HG03457 (cell line): ENCODE results near the gene PDCD1LG2.
"Not testable (repeated sequence)": the region's sequence is repeated elsewhere in the genome, so short reads cannot be mapped to it uniquely, and the experiment has no call there.

ENCODE experiments used
- ATAC-seq: cut with Tn5 transposase; IDR thresholded peaks from one replicate; pipeline ENCODE4 v1.9.1; 2021; ENCODE audit warnings: moderate number of reproducible peaks; ENCODE audit not compliant: unreplicated experiment

The PDCD1LG2 gene

DNA sequence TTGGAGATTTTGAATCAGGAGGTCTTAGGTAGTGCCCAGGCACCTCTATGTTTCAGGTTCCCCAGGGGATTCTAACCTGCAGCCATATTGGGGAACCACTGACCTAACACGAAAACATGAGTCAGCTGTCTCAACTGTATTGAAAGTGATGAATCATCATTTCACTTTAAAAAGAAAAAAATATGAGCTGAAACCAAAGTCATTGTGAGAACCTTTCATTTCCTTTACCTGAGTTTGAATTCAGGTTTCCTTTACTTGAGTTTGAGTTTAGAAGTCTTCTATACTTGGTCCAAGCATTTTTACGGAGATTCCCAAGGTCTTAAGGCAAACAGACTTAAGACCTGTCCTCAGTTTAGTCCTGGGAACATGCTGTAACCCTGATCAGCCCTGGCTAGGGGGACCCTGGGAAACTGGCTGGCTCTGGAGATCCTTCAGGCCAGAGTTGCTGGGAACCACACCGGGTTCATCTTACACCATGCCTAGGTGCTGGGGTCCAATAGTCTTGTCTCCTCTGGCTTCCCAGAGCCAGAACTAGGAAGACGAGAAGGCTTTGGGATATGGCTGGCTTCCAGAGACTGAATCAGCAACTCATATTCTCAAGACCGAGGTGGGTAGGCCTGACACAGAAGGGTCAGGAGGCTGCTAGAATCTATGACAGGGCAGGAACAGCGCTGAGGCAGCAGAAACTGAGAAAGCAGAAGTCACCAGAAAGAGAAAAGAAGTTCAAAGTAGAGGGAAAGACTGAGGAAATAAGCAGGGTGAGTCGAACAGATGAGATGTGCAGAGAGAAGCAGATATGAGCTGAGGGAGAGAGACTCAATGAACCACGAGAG is 16.4 kb upstream of the PDCD1LG2 start:
- ATAC-seq, result peak; percentile 83

- not testable (repeated sequence) for ATAC-seq
These were observed 15.6 kb upstream of the PDCD1LG2 start for GRCh38 chr9:5494765-5495164.

DNA sequence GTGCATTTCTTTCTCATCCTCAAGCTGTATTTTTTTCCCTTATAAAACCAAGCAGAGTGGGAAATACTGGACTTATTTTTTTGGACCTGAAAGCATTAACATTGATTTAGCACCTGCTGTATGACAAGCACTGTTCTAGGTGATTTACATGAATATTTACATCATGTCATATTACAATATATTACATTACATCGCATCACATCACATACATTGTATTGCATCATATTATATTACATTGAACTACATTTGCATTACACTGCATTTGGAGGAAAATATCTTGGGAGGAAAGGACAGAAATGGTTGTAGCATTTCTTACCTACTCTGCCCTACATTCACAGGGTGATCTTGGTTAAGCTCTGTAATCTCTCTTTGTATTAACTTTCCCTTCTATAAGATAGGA is 11.2 kb upstream of the PDCD1LG2 start:
- no peak for ATAC-seq

- ATAC-seq, result no peak
These were observed 10.4 kb upstream of the PDCD1LG2 start for GRCh38 chr9:5499889-5500398.

GRCh38 chr9:5500441-5501235 is 9.7 kb upstream of the PDCD1LG2 start:
- no peak for ATAC-seq

GRCh38 chr9:5502553-5502952 is 7.8 kb upstream of the PDCD1LG2 start:
- ATAC-seq, result no peak

DNA sequence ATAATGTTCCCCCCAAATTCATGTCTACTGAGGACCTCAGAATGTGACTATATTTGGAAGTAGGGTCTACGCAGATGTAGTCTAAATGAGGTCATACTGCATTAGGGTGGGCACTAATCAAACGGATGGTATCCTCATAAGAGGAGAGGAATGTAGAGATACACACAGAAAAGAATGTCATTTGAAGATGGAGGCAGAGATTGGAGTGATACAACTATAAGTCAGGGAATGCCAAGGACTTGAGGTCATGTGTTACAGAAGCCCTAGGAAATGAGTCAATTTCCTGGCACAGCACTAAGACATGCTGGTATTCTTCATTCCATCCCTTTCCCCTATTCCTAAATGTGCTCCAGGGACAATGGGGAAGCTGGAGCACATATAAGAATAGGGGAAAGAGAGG is 758 bp upstream of the PDCD1LG2 start:
- ATAC-seq, result no peak

DNA sequence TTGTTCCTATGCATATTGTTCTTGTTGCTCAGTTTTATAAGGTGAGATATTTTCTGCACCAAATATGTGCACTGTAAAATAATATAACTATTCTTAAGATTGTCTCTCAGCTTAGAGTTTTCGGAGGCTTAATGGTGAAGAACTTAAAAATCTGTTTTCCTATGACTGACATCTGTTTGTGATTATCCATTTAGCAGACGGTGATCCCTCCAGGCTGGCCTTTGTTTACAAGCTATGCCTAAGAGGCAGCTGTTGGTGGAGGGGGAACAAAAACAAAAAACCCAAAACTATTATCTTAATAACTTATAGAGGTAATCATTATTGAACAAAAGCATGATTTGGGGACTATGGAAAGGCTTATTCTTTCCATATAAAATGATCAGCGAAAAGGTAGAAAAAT is 658 bp downstream of the PDCD1LG2 start:
- ATAC-seq, result no peak

DNA sequence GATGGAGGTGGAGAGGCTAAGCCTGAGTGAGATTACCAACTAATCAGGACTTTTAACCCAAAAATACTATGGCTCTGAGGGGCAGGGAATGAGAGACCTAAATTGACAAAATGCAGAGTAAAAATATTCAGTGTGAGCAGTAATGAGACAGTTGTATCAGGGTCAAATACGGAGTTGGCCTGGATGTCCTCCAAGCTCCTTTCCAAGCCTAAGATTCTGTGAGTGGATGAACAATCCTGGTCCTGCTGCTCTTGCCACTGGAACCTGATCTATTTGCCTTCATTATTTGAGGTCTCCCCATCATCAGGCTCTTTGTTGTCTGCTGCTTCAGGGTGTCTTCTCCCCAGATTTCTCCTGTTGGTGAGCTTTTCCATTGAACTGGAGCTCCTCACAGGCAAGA is 1.1 kb downstream of the PDCD1LG2 start:
- ATAC-seq, result no peak

DNA sequence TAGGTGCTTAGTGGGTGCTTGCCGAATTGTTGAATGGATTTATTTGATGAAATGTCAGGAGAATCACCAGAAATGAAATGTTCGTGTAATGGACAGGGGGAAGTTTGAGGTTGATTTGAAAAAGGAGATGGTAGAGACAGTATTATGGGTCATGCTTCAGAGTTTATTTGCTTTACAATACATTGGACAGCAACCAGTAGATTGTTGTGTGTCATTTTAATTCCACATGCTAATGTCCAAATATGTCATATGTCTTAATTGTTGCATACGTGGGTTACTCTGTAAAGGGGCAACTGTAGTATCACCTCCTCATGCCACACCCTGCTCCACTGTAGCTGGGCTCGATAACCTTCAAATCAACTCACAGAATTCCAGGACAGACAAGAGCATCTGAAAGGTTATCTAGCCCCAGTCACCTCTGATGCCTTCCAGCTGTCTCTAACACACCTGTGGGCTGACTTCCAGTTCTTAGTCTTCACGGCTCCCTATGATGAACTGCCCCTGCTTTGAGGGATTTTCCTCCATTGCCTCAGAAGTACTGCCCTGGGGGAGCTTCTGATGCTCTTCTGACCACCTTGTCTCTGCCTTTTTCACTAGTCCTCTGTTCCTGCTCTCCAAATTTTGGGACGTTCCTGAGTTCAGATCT is 1.7 kb downstream of the PDCD1LG2 start:
- no peak for ATAC-seq

DNA sequence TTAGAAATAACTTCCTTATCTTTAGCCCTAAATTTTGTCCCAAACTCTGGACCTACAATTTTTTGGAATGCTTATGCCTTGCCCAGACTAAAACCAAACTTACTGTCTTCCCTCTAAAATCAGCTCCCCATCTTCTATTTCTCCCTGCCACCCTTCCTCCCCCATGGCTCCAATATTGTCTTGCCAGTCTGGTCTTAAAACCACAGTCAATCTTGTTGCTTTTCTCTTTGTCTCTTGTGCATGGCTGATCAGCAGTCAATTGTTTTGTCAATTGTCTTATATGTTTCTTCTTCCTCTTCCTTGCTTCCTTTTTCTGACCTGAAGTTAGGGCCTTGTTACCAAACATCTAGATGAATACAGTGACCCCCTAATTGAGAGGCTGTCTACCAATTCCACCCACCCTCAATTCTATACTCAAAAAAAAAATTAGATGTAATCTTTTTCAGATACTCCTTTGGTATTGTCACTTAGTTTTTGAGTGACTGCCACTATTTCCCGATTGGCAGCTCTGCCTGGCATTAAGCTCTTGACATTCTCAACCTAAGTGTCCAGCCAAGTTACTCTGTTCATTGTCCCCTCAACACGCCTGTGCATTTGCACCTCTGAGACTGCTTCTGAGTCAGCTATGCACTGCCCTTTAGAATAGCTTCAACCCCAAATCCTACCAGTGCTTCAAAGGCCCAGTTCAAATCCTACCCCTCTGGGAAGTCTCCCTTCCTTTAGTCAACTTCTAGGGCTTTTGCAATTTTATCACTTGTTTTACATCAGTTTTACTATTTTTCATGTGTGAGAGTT is 2.5 kb downstream of the PDCD1LG2 start:
- no peak for ATAC-seq

DNA sequence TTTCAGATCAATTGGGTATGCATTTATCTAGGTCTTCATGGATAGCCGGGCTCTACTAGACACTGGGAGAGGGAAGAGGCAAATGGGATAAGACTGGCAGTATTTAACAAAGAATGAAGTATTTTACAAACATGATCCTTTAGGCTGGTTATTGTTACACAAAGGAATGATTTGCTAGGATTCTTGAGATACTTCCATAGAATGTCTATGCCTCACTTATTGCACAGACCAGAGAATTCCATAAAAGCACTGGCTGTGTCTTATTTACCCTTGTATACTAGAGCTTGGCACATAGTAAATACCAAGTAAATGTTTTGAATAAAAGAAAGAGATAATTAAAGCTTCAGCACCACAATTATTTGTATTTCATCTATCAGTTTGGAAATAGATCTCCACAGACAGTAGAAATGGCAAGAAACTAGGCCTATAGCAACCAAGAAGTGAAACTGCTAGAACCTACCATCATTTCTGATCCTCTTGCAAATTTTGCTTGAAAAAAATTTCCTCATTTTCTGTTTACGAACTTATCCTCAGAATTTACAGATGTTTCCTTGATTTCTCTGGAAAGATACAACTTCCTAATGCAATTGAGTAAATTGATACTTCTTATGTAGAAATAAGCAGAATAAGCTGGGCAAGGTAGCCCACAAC is 3.8 kb downstream of the PDCD1LG2 start:
- no peak for ATAC-seq

DNA sequence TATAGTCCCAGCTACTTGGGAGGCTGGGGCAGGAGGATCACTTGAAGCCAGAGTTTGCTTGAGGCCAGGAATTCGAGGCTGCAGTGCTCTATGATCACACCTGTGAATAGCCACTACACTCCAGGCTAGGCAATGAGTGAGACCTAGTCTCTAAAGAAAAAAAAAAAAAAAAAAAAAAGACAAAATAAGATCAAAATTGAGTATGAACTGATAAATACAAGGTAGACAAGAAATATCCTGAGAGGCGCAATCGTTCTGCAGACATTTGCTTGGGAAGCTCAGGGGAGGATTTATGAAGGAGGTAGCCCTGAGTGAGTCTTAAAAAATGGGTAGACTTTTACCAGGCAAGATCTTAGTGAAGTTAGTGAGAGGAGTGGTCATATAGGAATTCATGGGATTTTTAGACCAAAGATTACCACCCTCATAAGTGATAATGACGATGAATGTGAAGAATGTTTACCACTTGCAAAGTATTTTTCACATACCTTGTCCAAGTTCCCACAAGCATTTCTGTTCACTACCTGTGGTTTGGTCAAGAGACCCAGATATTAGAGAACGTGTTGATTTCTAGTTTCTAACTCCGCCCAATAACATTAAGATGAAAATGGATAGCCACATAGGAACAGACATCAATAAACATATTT is 4.4 kb downstream of the PDCD1LG2 start:
- ATAC-seq, result no peak

DNA sequence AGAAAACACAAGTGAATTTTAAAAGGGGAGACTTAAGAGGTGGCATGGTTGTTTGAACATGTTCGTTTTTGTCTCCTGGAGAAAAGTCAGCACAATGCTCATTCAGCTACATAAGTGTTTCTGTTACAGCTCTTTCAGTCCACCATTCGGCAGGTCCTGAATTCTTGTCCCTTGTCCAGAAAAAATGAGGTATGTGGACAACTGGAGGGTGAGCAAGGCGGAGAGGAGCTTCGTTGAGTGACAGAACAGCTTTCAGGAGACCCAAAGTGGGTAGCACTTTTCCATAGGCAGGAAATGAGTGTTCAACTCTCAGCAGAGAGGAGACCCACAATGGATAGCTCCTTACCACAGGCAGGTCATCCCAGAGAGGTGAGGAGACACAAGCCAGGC is 4.9 kb downstream of the PDCD1LG2 start:
- ATAC-seq, result no peak

DNA sequence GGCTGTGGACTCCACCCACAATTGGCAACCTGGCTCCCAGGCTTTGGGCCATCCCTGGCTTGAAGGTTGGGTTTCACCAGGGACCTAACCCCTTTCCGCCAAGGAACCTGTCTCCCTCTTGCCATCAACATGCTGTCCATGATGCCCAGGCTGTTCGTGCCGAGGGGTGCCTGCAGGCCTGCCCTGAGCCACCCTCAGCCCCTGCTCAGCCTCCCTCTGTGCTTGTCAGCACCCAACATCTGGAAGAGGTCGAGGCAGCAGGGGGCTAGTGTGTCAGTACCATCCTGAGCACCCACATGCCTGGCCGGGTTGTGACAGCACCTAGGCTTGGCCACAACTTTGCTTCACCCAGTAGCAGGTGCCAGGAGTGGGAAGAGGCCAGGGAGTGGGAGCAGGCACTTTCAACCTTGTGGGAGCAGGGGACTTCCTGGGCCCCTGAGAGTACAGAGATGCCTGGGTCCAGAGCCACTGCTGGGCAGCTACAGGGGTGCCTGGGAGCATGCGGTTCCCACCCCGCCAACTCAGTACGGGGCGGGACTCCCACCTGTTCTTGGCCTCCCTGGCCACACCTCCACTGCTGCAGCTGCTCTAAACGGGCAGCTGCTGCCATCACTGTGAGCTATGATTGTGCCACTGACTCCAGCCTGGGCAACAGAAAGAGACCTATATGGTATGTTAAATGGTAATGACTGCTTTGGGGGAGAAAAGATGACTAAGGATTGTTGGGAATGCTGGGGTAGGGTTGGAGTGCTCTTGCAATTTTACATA is 6.3 kb downstream of the PDCD1LG2 start:
- ATAC-seq, result no peak

DNA sequence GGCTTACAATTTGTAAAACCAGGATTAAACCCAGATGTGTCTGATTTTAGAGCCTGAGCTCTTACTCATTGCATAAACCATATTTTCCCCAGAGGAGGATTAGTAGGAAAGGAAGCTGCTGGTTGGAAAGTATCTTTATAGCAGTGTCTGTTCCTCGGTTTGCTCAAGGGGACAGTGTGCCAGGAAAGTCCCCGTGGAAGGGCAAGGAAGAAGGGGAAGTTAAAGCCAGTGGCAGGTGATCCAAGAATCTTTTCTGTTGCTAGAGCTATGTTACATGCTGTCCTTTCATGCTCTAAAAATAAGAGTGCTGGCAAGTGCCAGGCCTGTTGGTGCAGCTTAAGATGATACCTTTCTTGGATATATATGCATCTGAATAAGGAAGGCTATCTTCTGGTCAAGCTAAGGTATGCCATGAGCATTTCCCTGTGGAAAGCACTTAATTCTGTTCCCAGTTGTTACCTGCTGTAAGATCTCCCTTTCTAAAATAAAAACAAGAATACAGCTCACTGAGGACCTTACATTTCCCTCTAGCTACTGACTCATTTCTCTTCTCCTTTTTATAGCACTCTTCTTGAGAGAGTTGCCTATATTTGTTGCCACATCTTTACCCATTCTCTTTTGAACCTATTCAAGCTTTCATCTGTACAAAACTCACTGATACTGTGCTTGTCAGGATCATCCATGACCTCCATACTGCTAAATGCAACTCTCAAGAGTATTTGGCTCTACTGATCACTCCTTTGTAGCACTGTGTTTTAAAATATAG is 8.0 kb downstream of the PDCD1LG2 start:
- no peak for ATAC-seq

- no peak for ATAC-seq
These were observed 8.6 kb downstream of the PDCD1LG2 start for GRCh38 chr9:5518937-5519319.

DNA sequence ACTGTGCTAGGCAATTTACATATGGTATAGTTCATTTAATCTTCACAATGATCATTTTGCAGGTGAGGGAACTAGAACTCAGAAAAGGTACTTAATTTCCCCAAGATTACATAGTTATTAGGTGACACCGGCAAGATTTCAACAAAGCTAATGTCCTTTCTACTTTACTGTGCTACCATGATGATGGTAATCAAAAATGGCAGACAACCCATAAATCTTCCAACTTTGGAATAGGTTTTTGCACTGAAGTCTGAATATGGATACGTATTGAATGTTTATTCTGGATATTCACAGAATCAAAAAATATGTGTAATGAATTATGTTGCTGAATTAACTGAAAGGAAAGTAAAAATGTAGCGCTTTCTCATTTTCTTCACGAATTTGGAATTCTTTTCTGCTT is 13.8 kb downstream of the PDCD1LG2 start:
- ATAC-seq, result no peak
